Stimulated activated naive CD8-positive, alpha-beta T cell treated with anti-CD3 and anti-CD28 coated beads, Interleukin-15, Interleukin-2, amounts not matched to agents 100 ng/mL and 50 ng/mL, for 24 hours (primary cell): ENCODE measurements around the gene VTI1B.
"Not testable (repeated sequence)": the region's sequence is repeated elsewhere in the genome, so short reads cannot be mapped to it uniquely, and the experiment has no call there.

Experiments used
- H3K27ac Mint-ChIP-seq: one replicate; pipeline ENCODE4 v1.8.0; 2021; ENCODE audit warnings: mild to moderate bottlenecking, mixed read lengths
- H3K27me3 Mint-ChIP-seq: one replicate; pipeline ENCODE4 v1.8.0; 2021; ENCODE audit warnings: mixed read lengths
- H3K36me3 Mint-ChIP-seq: one replicate; pipeline ENCODE4 v1.8.0; 2021; ENCODE audit warnings: low read depth, mixed read lengths
- H3K4me1 Mint-ChIP-seq: one replicate; pipeline ENCODE4 v1.8.0; 2021; ENCODE audit warnings: low read depth, mixed read lengths
- H3K4me3 Mint-ChIP-seq: one replicate; pipeline ENCODE4 v1.8.0; 2021; ENCODE audit warnings: mild to moderate bottlenecking, mixed read lengths
- H3K9me3 Mint-ChIP-seq: one replicate; pipeline ENCODE4 v1.8.0; 2021; ENCODE audit warnings: mixed read lengths

Gene VTI1B

GRCh38 chr14:67627519-67627918 is 46.9 kb downstream of the VTI1B start:
- Mint-ChIP-seq H3K4me3 (no peak overlapping the region), H3K27ac (no peak overlapping the region), H3K36me3 (peaks cover 5% of the 10 kb centered on the region)

GRCh38 chr14:67626131-67626530 is 48.3 kb downstream of the VTI1B start:
- H3K36me3 Mint-ChIP-seq, H3K27me3 Mint-ChIP-seq, H3K9me3 Mint-ChIP-seq, H3K27ac Mint-ChIP-seq, H3K4me3 Mint-ChIP-seq: not testable (repeated sequence)
- H3K4me1 Mint-ChIP-seq, result peaks cover 13% of the 10 kb centered on the region

More at GRCh38 chr14:67627519-67627918, 46.9 kb downstream of the VTI1B start:
- peaks cover 9% of the 10 kb centered on the region for H3K4me1 Mint-ChIP-seq
- peaks cover 4% of the 10 kb centered on the region for H3K27me3 Mint-ChIP-seq
- no peaks in the 10 kb centered on the region for H3K9me3 Mint-ChIP-seq

DNA sequence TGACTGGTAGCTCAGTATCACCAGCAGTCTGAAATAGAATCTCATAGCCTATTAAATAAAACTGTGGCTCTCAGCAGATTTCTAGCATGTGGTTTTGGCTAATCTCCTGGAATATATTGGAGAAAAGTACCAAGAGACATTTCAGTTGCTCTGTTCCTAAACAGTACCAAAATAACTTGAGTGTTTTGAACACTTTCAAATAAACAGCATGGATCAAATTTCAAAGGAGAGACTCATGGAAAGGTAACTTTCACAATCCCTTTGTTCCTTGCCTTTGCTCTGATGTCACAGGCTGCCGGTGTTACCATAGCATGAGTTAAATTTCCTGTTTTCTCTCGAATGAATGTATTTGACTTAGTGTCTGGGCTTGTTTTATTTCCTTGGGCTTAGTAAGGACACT is 51.3 kb downstream of the VTI1B start:
- Mint-ChIP-seq H3K4me3 (peak overlapping the region; percentile 16), H3K27ac (peak overlapping the region; percentile 54), H3K36me3 (peaks cover 5% of the 10 kb centered on the region), H3K27me3 (peaks cover 9% of the 10 kb centered on the region), H3K4me1 (peaks cover 38% of the 10 kb centered on the region), H3K9me3 (no peaks in the 10 kb centered on the region)

- Mint-ChIP-seq H3K27ac (peak overlapping the region; percentile 64), H3K4me3 (peak overlapping the region; percentile 16), H3K27me3 (peaks cover 9% of the 10 kb centered on the region), H3K36me3 (peaks cover 5% of the 10 kb centered on the region), H3K9me3 (no peaks in the 10 kb centered on the region), H3K4me1 (peaks cover 38% of the 10 kb centered on the region)
These were observed 51.8 kb downstream of the VTI1B start for GRCh38 chr14:67622675-67623074.

GRCh38 chr14:67620217-67620785 is 54.1 kb downstream of the VTI1B start:
- Mint-ChIP-seq H3K9me3 (no peaks in the 10 kb centered on the region), H3K27me3 (peaks cover 9% of the 10 kb centered on the region), H3K27ac (no peak overlapping the region), H3K4me3 (peak overlapping the region; percentile 84), H3K4me1 (peaks cover 38% of the 10 kb centered on the region), H3K36me3 (peaks cover 5% of the 10 kb centered on the region)

DNA sequence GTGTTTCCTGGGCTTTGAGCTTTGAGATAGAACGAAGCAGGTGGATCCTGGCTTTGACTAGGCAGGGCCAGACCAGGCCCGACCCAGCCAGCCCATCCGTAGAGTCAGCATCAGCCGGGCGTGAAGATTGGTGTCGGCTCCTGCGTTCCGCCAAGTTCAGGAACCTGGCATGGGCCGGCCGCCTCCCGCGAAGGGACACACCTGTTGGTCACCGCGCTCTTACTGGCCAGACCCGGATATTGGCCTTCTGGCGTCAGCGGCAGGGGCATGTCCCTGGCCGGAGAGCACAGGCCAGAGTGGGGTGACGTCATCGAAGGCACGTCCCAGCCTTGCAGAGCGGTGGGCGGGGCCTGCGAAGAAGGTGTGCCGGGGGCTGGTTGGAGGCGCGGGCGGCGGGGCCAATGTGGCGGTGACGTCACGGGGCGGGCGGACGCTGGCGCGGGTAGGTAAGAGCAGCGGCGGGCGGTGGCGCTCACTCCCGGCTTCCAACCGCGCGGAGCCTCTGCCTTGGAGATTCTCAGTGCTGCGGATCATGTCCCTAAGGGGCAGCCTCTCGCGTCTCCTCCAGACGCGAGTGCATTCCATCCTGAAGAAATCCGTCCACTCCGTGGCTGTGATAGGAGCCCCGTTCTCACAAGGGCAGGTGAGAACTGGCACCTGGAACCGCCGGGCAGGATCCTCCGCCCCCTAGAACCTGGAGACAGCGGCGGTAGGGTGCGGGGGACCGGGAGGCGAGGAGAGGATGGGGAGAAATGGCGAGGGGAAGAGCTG is 54.8 kb downstream of the VTI1B start, which contains the start of gene ARG2:
Gene ARG2 (plus strand): TSS at position 475 of the 771 bp plus-strand sequence. CDS start 58 bp downstream, at position 533.
- Mint-ChIP-seq H3K9me3 (no peaks in the 10 kb centered on the region), H3K27me3 (peaks cover 9% of the 10 kb centered on the region), H3K4me1 (peaks cover 38% of the 10 kb centered on the region), H3K4me3 (peak within 1 kb of the TSS; percentile 84), H3K27ac (peak within 1 kb of the TSS; percentile 76), H3K36me3 (peaks cover 5% of the 10 kb centered on the region)

DNA sequence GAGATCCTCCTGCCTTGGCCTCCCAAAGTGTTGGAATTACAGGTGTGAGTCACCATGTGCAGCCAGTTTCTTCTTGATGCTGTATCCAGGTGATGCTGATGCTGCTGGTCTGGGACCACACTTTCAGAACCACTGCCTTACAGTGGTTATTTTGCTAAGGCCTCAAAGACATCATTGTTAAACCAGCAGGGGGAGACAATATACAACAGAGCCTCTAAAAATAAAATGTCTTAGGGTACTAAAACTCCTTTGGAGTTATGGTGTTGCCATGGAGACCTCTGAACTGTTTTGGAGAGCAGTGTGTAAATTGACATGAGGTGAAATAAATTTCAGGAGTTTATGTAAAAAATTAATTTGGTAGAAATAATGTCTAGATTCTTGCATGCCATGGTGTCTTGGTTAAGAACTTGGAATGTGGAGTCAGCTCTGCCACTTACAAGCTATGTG is 55.8 kb downstream of the VTI1B start:
- H3K36me3 Mint-ChIP-seq, result no peaks in the 10 kb centered on the region
- peak overlapping the region; percentile 76 for H3K27ac Mint-ChIP-seq
- H3K4me1 Mint-ChIP-seq, result peaks cover 38% of the 10 kb centered on the region
- peaks cover 4% of the 10 kb centered on the region for H3K27me3 Mint-ChIP-seq
- H3K9me3 Mint-ChIP-seq, result no peaks in the 10 kb centered on the region
- peak overlapping the region; percentile 84 for H3K4me3 Mint-ChIP-seq

GRCh38 chr14:67610491-67610890 is 63.9 kb downstream of the VTI1B start:
- peaks cover 11% of the 10 kb centered on the region for H3K4me1 Mint-ChIP-seq

DNA sequence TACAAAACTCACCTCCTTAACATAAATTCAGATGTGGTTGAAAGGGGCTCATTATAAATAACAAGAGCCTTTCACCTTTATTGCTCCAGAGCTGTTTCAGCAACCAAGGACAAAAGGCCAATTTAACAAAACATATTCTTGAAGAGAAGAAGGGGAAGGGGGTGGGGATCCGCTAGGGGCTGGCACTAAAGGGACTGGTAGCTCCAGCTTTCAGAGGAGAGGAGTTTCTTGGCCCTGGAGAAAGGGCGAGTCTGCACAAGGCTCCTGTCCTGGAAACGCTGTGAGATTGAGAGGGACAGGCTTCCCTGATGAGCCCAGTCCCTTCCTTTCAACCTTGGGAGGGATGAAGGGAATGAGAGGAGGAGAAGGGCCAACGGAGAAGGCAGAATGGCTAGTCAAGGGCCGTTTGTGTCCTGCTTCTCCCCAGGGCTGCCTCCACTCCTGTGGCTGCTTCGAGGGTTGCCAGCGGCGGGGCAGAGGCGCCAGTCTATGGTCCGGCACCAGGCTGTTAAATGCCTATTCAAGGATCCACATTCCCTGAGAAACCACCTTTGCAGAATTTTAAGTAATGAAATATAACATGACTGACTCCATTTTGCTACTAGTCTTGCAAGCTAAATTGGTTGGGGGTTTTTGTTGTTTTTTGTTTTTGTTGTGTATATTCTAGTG is 64.7 kb downstream of the VTI1B start:
- Mint-ChIP-seq H3K9me3 (no peaks in the 10 kb centered on the region), H3K4me3 (no peak overlapping the region), H3K36me3 (no peaks in the 10 kb centered on the region), H3K4me1 (peaks cover 11% of the 10 kb centered on the region), H3K27me3 (no peaks in the 10 kb centered on the region), H3K27ac (no peak overlapping the region)

More at GRCh38 chr14:67610491-67610890, 63.9 kb downstream of the VTI1B start:
- Mint-ChIP-seq H3K4me3 (no peak overlapping the region), H3K27me3 (no peaks in the 10 kb centered on the region), H3K36me3 (no peaks in the 10 kb centered on the region), H3K27ac (no peak overlapping the region), H3K9me3 (no peaks in the 10 kb centered on the region)

GRCh38 chr14:67607646-67608045 is 66.8 kb downstream of the VTI1B start:
- peaks cover 19% of the 10 kb centered on the region for H3K4me1 Mint-ChIP-seq

GRCh38 chr14:67602995-67603545 is 71.4 kb downstream of the VTI1B start:
- Mint-ChIP-seq H3K36me3 (no peaks in the 10 kb centered on the region), H3K27me3 (no peaks in the 10 kb centered on the region), H3K4me3 (no peak overlapping the region), H3K27ac (no peak overlapping the region), H3K9me3 (no peaks in the 10 kb centered on the region), H3K4me1 (peaks cover 31% of the 10 kb centered on the region)

More at GRCh38 chr14:67607646-67608045, 66.8 kb downstream of the VTI1B start:
- H3K27me3 Mint-ChIP-seq, result no peaks in the 10 kb centered on the region
- no peak overlapping the region for H3K4me3 Mint-ChIP-seq
- no peak overlapping the region for H3K27ac Mint-ChIP-seq
- no peaks in the 10 kb centered on the region for H3K9me3 Mint-ChIP-seq
- no peaks in the 10 kb centered on the region for H3K36me3 Mint-ChIP-seq

GRCh38 chr14:67602076-67602475 is 72.4 kb downstream of the VTI1B start:
- Mint-ChIP-seq H3K27me3 (no peaks in the 10 kb centered on the region), H3K9me3 (no peaks in the 10 kb centered on the region), H3K4me1 (peaks cover 39% of the 10 kb centered on the region), H3K4me3 (no peak overlapping the region), H3K36me3 (no peaks in the 10 kb centered on the region), H3K27ac (no peak overlapping the region)

DNA sequence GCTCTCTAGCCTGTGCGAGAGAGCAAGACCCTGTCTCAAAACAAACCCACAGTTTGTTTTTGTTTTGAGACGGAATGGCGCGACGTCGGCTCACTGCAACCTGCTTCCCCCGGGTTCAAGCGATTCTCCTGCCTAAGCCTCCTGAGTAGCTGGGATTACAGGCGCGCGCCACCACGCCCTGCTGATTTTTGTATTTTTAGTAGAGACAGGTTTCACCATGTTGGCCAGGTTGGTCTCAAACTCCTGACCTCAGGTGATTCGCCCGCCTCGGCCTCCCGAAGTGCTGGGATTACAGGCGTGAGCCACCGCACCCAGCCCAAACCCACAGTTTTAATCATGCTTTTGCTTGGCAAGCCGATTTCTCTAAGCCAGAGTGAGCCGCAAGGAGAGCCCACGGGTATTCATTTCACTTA is 73.9 kb downstream of the VTI1B start:
- Mint-ChIP-seq H3K27ac (peak overlapping the region; percentile 96), H3K4me3 (peak overlapping the region; percentile 97), H3K4me1 (peaks cover 44% of the 10 kb centered on the region)
- not testable (repeated sequence) for H3K9me3 Mint-ChIP-seq, H3K36me3 Mint-ChIP-seq, H3K27me3 Mint-ChIP-seq

GRCh38 chr14:67599698-67600561 is 74.5 kb downstream of the VTI1B start, which contains the start of gene PIGH:
TSS of gene PIGH (minus strand) at chr14:67600268. CDS start at chr14:67600203, 65 bp downstream.
- peak within 1 kb of the TSS; percentile 96 for H3K27ac Mint-ChIP-seq
- no peaks in the 10 kb centered on the region for H3K27me3 Mint-ChIP-seq
- H3K4me1 Mint-ChIP-seq, result peaks cover 44% of the 10 kb centered on the region
- H3K4me3 Mint-ChIP-seq, result peak within 1 kb of the TSS; percentile 97
- H3K36me3 Mint-ChIP-seq, result peaks cover 6% of the 10 kb centered on the region
- H3K9me3 Mint-ChIP-seq, result no peaks in the 10 kb centered on the region
